SKM-1 (cell line): ENCODE data around the gene MTHFD2L.
A peak's percentile ranks its signal among the peaks of the same experiment; 100 is the strongest.
"Not testable (repeated sequence)": the region's sequence is repeated elsewhere in the genome, so short reads cannot be mapped to it uniquely, and the experiment has no call there.

ENCODE experiments used
- DNase-seq: peaks from one replicate; lab custom pipeline; 2025; ENCODE audit not compliant: unreplicated experiment; lab: John Stamatoyannopoulos, UW

Gene MTHFD2L

DNA sequence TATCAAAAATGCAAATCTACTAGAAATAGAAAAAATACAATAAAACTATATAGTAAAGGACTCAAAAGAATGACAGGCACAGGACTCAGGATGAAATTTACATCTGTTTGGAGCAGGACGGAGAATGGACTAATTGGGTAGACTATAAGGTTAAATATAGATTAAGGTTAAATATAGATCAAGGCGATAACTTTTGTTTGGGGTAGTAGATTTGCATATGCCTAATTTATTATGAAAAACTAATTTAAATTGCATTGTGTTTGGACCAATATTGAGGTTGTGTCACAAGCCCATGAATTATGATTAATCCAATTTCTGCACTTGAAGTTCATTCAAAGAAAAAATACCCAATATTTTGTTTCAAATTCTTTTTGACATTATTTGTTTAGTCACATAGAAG is 31.0 kb downstream of the MTHFD2L start:
- no peak for DNase-seq

DNA sequence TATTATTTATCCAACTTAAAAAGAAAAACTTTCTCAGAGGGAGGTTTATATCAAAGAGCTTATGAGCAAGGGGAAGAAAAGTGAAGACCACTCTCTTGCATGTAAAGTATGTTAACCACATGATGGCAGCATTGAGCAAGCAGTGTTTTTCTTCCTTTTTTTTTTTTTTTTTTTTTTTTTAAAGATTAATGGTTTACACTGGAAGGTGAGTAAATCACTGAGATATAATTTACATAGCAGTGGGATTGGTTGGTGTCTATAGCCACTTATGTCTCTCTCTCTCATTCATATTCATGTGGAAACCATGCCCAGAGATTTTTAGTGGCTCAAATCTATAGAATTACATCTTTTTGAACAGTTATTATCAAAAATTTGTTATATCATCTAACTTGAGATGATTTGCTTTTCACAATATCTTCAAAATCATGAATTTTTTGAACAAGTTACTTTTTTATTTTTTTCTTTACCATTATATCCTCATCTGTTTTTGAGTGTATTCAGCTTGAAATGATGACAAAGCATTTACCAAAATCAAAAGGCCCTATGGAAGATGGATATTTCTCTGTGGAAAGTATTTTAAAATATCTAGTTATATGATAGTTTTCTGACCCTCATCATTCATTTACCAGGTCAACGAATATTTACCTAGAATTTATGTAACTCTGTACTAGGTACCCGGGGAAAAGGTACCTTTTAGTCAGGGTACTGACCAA is 31.6 kb downstream of the MTHFD2L start:
- DNase-seq = peak; percentile 7

DNA sequence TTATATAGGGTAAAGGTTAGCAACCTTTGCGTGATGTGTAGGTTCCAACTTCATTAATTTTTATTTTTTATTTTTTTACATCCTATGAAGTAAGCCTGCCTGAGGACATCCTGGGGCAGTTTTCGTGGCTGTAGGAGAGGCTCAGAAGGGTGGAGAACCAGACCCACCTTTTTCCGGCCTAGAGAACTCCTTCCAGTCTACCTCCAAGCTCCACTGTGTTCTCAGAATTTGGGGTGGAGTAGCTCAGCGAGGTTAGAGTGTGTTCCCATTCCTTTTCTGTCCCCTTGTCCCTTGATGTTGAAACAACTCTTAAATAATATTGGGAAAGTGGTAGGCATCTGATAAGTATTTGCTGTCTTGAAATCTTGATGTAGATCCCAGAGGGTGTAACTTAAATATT is 32.4 kb downstream of the MTHFD2L start:
- DNase-seq = no peak

- DNase-seq = no peak
Measured at GRCh38 chr4:74190919-74191397, 33.0 kb downstream of the MTHFD2L start.

- DNase-seq = no peak
Measured at GRCh38 chr4:74197080-74197479, 39.2 kb downstream of the MTHFD2L start.

- DNase-seq = no peak
Measured at GRCh38 chr4:74202062-74202586, 44.2 kb downstream of the MTHFD2L start.

- DNase-seq = no peak
Measured at GRCh38 chr4:74203467-74203866, 45.5 kb downstream of the MTHFD2L start.

DNA sequence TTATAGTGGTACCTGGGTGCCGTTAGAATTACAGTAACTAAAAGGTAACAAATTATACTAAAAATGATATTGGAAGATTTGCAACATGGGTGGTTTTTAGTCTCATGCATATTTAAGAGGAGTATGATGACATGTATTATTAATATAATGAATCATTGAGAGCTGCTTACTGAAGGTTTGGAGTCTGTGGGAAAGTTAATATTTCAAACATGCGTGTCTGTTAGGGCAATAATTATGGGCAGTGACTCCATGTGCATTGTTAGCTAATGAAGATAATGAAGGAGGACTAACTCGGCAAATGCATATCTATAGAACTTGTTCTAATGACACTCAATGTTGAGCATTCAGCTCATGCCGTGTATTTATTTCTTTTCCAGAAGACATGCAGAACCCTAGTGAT is 47.1 kb downstream of the MTHFD2L start:
- no peak for DNase-seq

- no peak for DNase-seq
Measured at GRCh38 chr4:74205559-74205958, 47.6 kb downstream of the MTHFD2L start.

DNA sequence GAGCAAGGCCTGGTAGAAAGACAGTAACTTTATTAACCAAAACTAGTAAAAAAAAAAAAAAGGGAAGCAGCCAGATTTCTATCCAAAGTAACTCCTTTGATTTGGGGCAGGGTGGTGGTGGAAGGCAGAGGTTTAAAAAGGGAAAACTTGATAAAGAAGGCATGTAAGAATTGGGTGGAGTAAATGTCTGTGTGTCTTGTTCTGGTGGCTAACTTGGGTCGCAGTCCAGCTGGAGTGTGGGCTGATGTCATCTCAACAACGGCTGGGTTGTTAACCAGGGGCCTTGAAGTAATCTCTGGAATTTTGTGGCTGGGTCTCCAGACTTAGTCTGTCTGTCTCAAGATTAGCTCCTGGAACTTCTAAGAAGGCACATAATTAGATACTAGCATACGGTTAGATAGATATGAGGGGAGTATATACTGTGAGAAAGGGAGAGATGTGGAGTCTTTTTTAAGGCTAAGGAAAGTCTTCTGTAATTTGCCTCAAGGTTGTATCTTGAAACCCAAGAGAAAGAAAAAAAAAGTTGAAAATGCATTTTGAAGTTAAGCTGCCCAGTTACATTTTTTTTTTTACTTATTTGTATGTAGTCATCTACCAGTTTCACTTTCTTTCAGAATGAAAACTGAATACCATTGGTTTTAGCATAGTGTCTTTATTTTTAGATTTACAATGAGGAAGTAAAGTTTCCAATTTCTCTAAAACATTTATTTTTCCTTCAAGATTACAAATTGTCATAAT is 48.3 kb downstream of the MTHFD2L start:
- no peak for DNase-seq

GRCh38 chr4:74214457-74215159 is 56.7 kb downstream of the MTHFD2L start:
- DNase-seq = not testable (repeated sequence)

DNA sequence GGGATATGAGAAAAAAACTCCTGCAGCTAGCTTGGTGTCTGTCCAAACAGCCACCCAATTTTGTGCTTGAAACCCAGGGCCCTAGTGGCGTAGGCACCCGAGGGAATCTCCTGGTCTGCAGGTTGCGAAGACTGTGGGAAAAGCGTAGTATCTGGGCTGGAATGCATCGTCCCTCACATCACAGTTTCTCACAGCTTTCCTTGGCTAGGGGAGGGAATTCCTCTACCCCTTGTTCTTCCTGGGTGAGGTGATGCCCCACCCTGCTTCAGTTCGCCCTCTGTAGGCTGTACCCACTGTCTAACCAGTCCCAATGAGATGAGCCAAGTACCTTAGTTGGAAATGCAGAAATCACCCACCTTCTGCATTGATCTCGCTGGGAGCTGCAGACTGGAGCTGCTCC is 57.3 kb downstream of the MTHFD2L start:
- not testable (repeated sequence) for DNase-seq

GRCh38 chr4:74217365-74217764 is 59.4 kb downstream of the MTHFD2L start:
- DNase-seq = no peak

- no peak for DNase-seq
Measured at GRCh38 chr4:74218201-74218600, 60.3 kb downstream of the MTHFD2L start.

- DNase-seq = no peak
Measured at GRCh38 chr4:74219240-74219639, 61.3 kb downstream of the MTHFD2L start.

DNA sequence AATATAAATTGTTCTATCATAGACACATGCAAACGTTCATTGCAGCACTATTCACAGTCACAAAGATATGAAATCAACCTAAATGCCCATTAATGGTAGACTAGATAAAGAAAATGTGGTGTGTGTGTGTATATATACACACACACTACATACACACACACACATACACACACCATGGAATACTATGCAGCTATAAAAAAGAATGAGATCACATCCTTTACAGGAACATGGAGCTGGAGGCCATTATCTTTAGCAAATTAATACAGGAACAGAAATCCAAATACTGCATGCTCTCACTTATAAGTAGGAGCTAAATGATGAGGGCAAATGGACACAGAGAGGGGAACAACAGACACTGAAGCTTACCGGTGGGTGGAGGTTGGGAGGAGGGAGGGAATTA is 65.2 kb downstream of the MTHFD2L start:
- DNase-seq = no peak

GRCh38 chr4:74223801-74224200 is 65.9 kb downstream of the MTHFD2L start:
- no peak for DNase-seq

DNA sequence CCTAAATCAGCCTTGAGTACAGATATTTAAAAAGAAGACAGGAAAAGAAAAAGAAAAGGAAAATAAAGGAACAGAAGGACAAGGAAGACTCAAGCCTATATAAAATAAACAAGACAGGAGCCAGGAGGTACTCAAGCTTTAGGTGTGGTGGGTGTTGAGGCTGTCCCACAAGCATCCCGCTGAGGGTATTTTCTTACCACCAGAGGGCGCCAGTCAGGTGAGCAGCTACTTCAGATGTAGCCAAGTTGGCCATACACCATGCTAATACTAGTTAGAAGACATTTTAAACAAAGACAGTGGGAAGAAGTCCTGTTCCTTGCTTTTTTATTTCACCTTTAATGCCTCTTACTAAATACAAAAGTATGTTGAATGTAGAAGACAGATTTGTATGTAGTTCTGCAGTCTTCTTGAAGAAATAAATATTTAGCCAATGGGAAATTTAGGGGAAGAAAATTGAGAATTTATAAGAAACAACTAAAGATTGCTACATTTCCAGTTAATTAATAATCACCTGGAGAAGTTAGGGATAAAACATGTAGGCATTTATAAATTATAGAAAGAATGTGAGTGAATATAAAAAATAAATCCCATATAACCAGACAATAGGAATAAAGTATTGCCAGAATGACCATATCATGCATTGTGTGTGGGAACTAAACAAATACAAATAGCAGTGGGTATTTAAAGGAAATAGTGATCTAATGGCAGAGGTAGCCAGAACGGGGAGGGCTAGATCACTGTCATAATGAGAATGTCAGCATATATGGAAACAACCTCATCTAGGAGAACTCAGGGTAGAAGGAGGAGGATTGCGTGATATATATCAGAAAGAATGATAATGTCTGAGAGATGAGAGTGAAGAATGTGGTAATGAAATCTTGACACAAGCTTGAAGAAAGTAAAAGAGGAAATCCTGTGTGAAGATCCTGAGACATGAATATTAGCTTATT is 71.0 kb downstream of the MTHFD2L start:
- DNase-seq = peak; percentile 66

GRCh38 chr4:74230902-74231499 is 73.1 kb downstream of the MTHFD2L start:
- no peak for DNase-seq

GRCh38 chr4:74235135-74235534 is 77.2 kb downstream of the MTHFD2L start:
- peak; percentile 44 for DNase-seq
